ENCODE results near the gene SCN1A.

The SCN1A gene

GRCh38 chr2:165959371-165959770 lies 168.4 kb downstream of the SCN1A start:
- H3K4me3 ChIP-seq (replicated peaks; ENCODE audit: low read depth, low read length): no peak overlapping the region
- no peak for TF ChIP-seq CTCF (IDR thresholded peaks at IDR 0.05; ENCODE audit: low read depth, low read length, missing control alignments)
- DNase-seq (ENCODE audit: extremely low read depth, low read depth): no peak

- no peak for TF ChIP-seq CTCF (IDR thresholded peaks at IDR 0.05; ENCODE audit: low read depth, low read length, missing control alignments)
- no peak for DNase-seq (ENCODE audit: extremely low read depth, low read depth)
- H3K4me3 ChIP-seq (replicated peaks; ENCODE audit: low read depth, low read length): no peak overlapping the region
Measured at GRCh38 chr2:165958313-165958960, 169.4 kb downstream of the SCN1A start.

GRCh38 chr2:165957030-165957675 lies 170.7 kb downstream of the SCN1A start:
- no peak for TF ChIP-seq CTCF (IDR thresholded peaks at IDR 0.05; ENCODE audit: low read depth, low read length, missing control alignments)
- no peak for DNase-seq (ENCODE audit: extremely low read depth, low read depth)
- no peak overlapping the region for H3K4me3 ChIP-seq (replicated peaks; ENCODE audit: low read depth, low read length)

- peak within 1 kb of the TSS; percentile 81 for H3K4me3 ChIP-seq (replicated peaks; ENCODE audit: low read depth, low read length)
- TF ChIP-seq CTCF (IDR thresholded peaks at IDR 0.05; ENCODE audit: low read depth, low read length, missing control alignments): peak; percentile 65
- peak; percentile 82 for DNase-seq (ENCODE audit: extremely low read depth, low read depth)
Measured at GRCh38 chr2:165953655-165954606, 173.9 kb downstream of the SCN1A start, which contains the start of gene TTC21B. TTC21B (minus strand) TSS chr2:165953776; CDS start chr2:165953705, 71 bp downstream.

- DNase-seq (ENCODE audit: extremely low read depth, low read depth): peak; percentile 11
- peak overlapping the region; percentile 81 for H3K4me3 ChIP-seq (replicated peaks; ENCODE audit: low read depth, low read length)
- no peak for TF ChIP-seq CTCF (IDR thresholded peaks at IDR 0.05; ENCODE audit: low read depth, low read length, missing control alignments)
Measured at GRCh38 chr2:165953306-165953654, 174.5 kb downstream of the SCN1A start.

- no peak for TF ChIP-seq CTCF (IDR thresholded peaks at IDR 0.05; ENCODE audit: low read depth, low read length, missing control alignments)
- H3K4me3 ChIP-seq (replicated peaks; ENCODE audit: low read depth, low read length): peak overlapping the region; percentile 81
- DNase-seq (ENCODE audit: extremely low read depth, low read depth): no peak
Measured at GRCh38 chr2:165952741-165953211, 175.0 kb downstream of the SCN1A start.
